ENCODE results near the gene SRP54. TPM values are rescaled to one million over a fixed set of nuclear protein-coding genes. Genes with fewer than 3 reads are reported as not detected.

Gene SRP54
- total RNA-seq, 6 experiments from 2014 or later, result 68.6 to 83.0 (median 75.1) TPM

GRCh38 chr14:34971801-34972200 lies 11.0 kb upstream of the SRP54 start:
- H3K36me3 Mint-ChIP-seq (ENCODE audit: low read depth), result peaks cover 8% of the 10 kb centered on the region
- H3K4me3 Mint-ChIP-seq, result peak overlapping the region; percentile 62
- H3K9me3 Mint-ChIP-seq, result no peaks in the 10 kb centered on the region
- peaks cover 31% of the 10 kb centered on the region for H3K4me1 Mint-ChIP-seq (ENCODE audit: low read depth)
- H3K27ac Mint-ChIP-seq, result peak overlapping the region; percentile 62
- DNase-seq, result peak; percentile 3
- H3K27me3 Mint-ChIP-seq (ENCODE audit: insufficient read depth), result no peaks in the 10 kb centered on the region; the same call in 1 of the 2 replicates
- no peak for TF ChIP-seq CTCF (IDR thresholded peaks at IDR 0.05)

- H3K36me3 Mint-ChIP-seq (ENCODE audit: low read depth), result no peaks in the 10 kb centered on the region
- no peak for TF ChIP-seq CTCF (IDR thresholded peaks at IDR 0.05)
- H3K9me3 Mint-ChIP-seq, result no peaks in the 10 kb centered on the region
- H3K27ac Mint-ChIP-seq, result no peak overlapping the region
- H3K27me3 Mint-ChIP-seq (ENCODE audit: insufficient read depth), result no peaks in the 10 kb centered on the region
- H3K4me1 Mint-ChIP-seq (ENCODE audit: low read depth), result peaks cover 6% of the 10 kb centered on the region
- H3K4me3 Mint-ChIP-seq, result no peak overlapping the region
- no peak for DNase-seq
Observed at GRCh38 chr14:34978444-34978843, 4.3 kb upstream of the SRP54 start.

- no peaks in the 10 kb centered on the region for H3K9me3 Mint-ChIP-seq
- no peak overlapping the region for H3K27ac Mint-ChIP-seq
- H3K27me3 Mint-ChIP-seq (ENCODE audit: insufficient read depth), result no peaks in the 10 kb centered on the region
- DNase-seq, result no peak
- peaks cover 23% of the 10 kb centered on the region for H3K4me1 Mint-ChIP-seq (ENCODE audit: low read depth)
- no peak overlapping the region for H3K4me3 Mint-ChIP-seq
- no peak for TF ChIP-seq CTCF (IDR thresholded peaks at IDR 0.05)
- H3K36me3 Mint-ChIP-seq (ENCODE audit: low read depth), result peaks cover 5% of the 10 kb centered on the region
Observed at GRCh38 chr14:34980337-34980900, 2.4 kb upstream of the SRP54 start.

- no peak overlapping the region for H3K4me3 Mint-ChIP-seq
- H3K4me1 Mint-ChIP-seq (ENCODE audit: low read depth), result peaks cover 33% of the 10 kb centered on the region
- peaks cover 14% of the 10 kb centered on the region for H3K36me3 Mint-ChIP-seq (ENCODE audit: low read depth)
- no peaks in the 10 kb centered on the region for H3K9me3 Mint-ChIP-seq
- no peak overlapping the region for H3K27ac Mint-ChIP-seq
- TF ChIP-seq CTCF (IDR thresholded peaks at IDR 0.05), result peak; percentile 63; the same call in 1 of the 2 replicates
- H3K27me3 Mint-ChIP-seq (ENCODE audit: insufficient read depth), result no peaks in the 10 kb centered on the region
- DNase-seq, result peak; percentile 32
Observed at GRCh38 chr14:34981743-34982420, 910 bp upstream of the SRP54 start.

GRCh38 chr14:34983148-34983760 lies 462 bp downstream of the SRP54 start:
- no peak for TF ChIP-seq CTCF (IDR thresholded peaks at IDR 0.05)
- H3K36me3 Mint-ChIP-seq (ENCODE audit: low read depth), result peaks cover 14% of the 10 kb centered on the region
- H3K4me3 Mint-ChIP-seq, result no peak overlapping the region
- H3K4me1 Mint-ChIP-seq (ENCODE audit: low read depth), result peaks cover 33% of the 10 kb centered on the region
- no peak overlapping the region for H3K27ac Mint-ChIP-seq
- DNase-seq, result no peak
- H3K27me3 Mint-ChIP-seq (ENCODE audit: insufficient read depth), result no peaks in the 10 kb centered on the region
- H3K9me3 Mint-ChIP-seq, result no peaks in the 10 kb centered on the region

All from HFFc6 (cell line).